Activated CD4-positive, alpha-beta T cell treated with anti-CD3 and anti-CD28 coated beads for 36 hours (primary cell): Measurements from ENCODE around the gene PUS7L. TPM values are rescaled to one million over a fixed set of nuclear protein-coding genes. Genes with fewer than 3 reads are reported as not detected.

ENCODE experiments used
- ATAC-seq: fragments of 200-7000 bp; cut with Tn5 transposase; one replicate; pipeline ENCODE4 v1.10.0; 2021; ENCODE audit warnings: mild to moderate bottlenecking, moderate library complexity
- CTCF ChIA-PET: fragments of 350-600 bp; sonication (Branson Sonifier 250); formaldehyde crosslinking; loops from one replicate; lab custom pipeline; 2021; ENCODE audit warnings: antibody characterized with exemption; lab: Charles Lee
- POLR2A ChIA-PET: fragments of 350-600 bp; sonication (Branson Sonifier 250); formaldehyde crosslinking; loops from one replicate; lab custom pipeline; 2021; ENCODE audit warnings: antibody characterized with exemption, inconsistent platforms; lab: Charles Lee
- DNase-seq: peaks from one replicate; pipeline ENCODE4 v3.0.0-alpha.2; 2020
- H3K27ac Mint-ChIP-seq: one replicate; pipeline ENCODE4 v1.8.0; 2021; ENCODE audit warnings: mixed read lengths
- H3K27me3 Mint-ChIP-seq: one replicate; pipeline ENCODE4 v1.8.0; 2021; ENCODE audit warnings: mixed read lengths
- H3K36me3 Mint-ChIP-seq: one replicate; pipeline ENCODE4 v1.8.0; 2021; ENCODE audit warnings: low read depth, mixed read lengths
- H3K4me1 Mint-ChIP-seq: one replicate; pipeline ENCODE4 v1.8.0; 2021; ENCODE audit warnings: mixed read lengths
- H3K4me3 Mint-ChIP-seq: one replicate; pipeline ENCODE4 v1.8.0; 2021; ENCODE audit warnings: mild to moderate bottlenecking, moderate library complexity, mixed read lengths
- H3K9me3 Mint-ChIP-seq: one replicate; pipeline ENCODE4 v1.8.0; 2021; ENCODE audit warnings: low read depth, mixed read lengths
- intact Hi-C, 2 experiments: fragments of 100-400 bp; cut with DNase I in 1 of 2; cut with micrococcal nuclease in 1 of 2; formaldehyde crosslinking; loops; one replicate each; pipeline versions ENCODE4 v1.14.2 to v1.15.1; 2022 to 2024; cut with DNase I, micrococcal nuclease
- total RNA-seq, 2 experiments: library from RNA; stranded (reverse); gene quantifications; one replicate each; pipeline ENCODE4 v1.2.3, GENCODE V29; 2021

PUS7L gene
- total RNA-seq, 2 experiments from 2014 or later, result 13.2 to 20.2 TPM

- no peak for ATAC-seq
- no peaks in the 10 kb centered on the region for H3K9me3 Mint-ChIP-seq
- intact Hi-C loops, result no loop called here
Measured at GRCh38 chr12:43669373-43669772, 89.2 kb downstream of the PUS7L start.

More at GRCh38 chr12:43669373-43669772, 89.2 kb downstream of the PUS7L start:
- Mint-ChIP-seq H3K4me1 (no peaks in the 10 kb centered on the region), H3K27ac (no peak overlapping the region), H3K36me3 (no peaks in the 10 kb centered on the region), H3K4me3 (no peak overlapping the region), H3K27me3 (peaks cover 8% of the 10 kb centered on the region)
- no peak for DNase-seq
- ChIA-PET POLR2A (no interaction called here), CTCF (no interaction called here)

Other genes with a start within 250 kb of the PUS7L start
- gene ADAMTS20, start 206.6 kb downstream of the PUS7L start, total RNA-seq, result not detected
- 10 to 100 TPM; 26.8 to 31.1 TPM for gene IRAK4, start 161 bp upstream of the PUS7L start, total RNA-seq
- 10 to 100 TPM; 15.5 to 17.4 TPM for gene TWF1, start 47.5 kb upstream of the PUS7L start, total RNA-seq
- gene TMEM117, start 77.3 kb upstream of the PUS7L start, total RNA-seq, result 1 to 10 TPM; 1.4 TPM